H9 (cell line): ENCODE data around the gene TMEM182. TPM values are rescaled to one million over a fixed set of nuclear protein-coding genes. Genes with fewer than 3 reads are reported as not detected.

Experiments
- DNase-seq: peaks from one replicate; pipeline ENCODE4 v3.0.0-alpha.2; 2017
- H2AFZ ChIP-seq: one replicate; pipeline ENCODE4 v1.6.1; 2013; ENCODE audit warnings: mild to moderate bottlenecking, low read length, control low read depth, moderate library complexity
- H2AK5ac ChIP-seq: 2 replicates; pipeline ENCODE4 v1.6.1; 2013; ENCODE audit warnings: low read length, control low read depth, mixed read lengths; ENCODE audit not compliant: insufficient read length
- H2BK120ac ChIP-seq: one replicate; pipeline ENCODE4 v1.6.1; 2013; ENCODE audit warnings: low read depth, mild to moderate bottlenecking, low read length, control low read depth, inconsistent platforms; ENCODE audit not compliant: poor library complexity, severe bottlenecking
- H2BK12ac ChIP-seq: 2 replicates; pipeline ENCODE4 v1.6.1; 2013; ENCODE audit warnings: low read length, control low read depth, mixed read lengths, low read depth; ENCODE audit not compliant: insufficient read length
- H2BK15ac ChIP-seq: 2 replicates; pipeline ENCODE4 v1.6.1; 2013; ENCODE audit warnings: low read depth, low read length, control low read depth
- H2BK20ac ChIP-seq: one replicate; pipeline ENCODE4 v1.6.1; 2013; ENCODE audit warnings: low read depth, mild to moderate bottlenecking, low read length, control low read depth, inconsistent platforms; ENCODE audit not compliant: poor library complexity, severe bottlenecking
- H2BK5ac ChIP-seq: 2 replicates; pipeline ENCODE4 v1.6.1; 2013; ENCODE audit warnings: low read length, control low read depth, mixed read lengths; ENCODE audit not compliant: insufficient read length
- H3K14ac ChIP-seq: 2 replicates; pipeline ENCODE4 v1.6.1; 2013; ENCODE audit warnings: low read length, control low read depth; ENCODE audit not compliant: insufficient read depth
- H3K18ac ChIP-seq: 2 replicates; pipeline ENCODE4 v1.6.1; 2013; ENCODE audit warnings: low read depth, mild to moderate bottlenecking, mixed read lengths, low read length, control low read depth; ENCODE audit not compliant: insufficient read length
- H3K23ac ChIP-seq: 2 replicates; pipeline ENCODE4 v1.6.1; 2013; ENCODE audit warnings: low read length, control low read depth, mixed read lengths, low read depth; ENCODE audit not compliant: insufficient read length
- H3K23me2 ChIP-seq: 2 replicates; pipeline ENCODE4 v1.6.1; 2013; ENCODE audit warnings: low read depth, mild to moderate bottlenecking, mixed read lengths, low read length, control low read depth; ENCODE audit not compliant: insufficient read length, poor library complexity, severe bottlenecking
- H3K27ac ChIP-seq: 2 replicates; pipeline ENCODE4 v1.5.1; 2013; ENCODE audit warnings: low read length, control low read depth, mixed read lengths, low read depth; ENCODE audit not compliant: insufficient read length
- H3K27me3 ChIP-seq: 2 replicates; pipeline ENCODE4 v1.6.1; 2013; ENCODE audit warnings: low read length, control low read depth, inconsistent platforms; ENCODE audit not compliant: insufficient read depth
- H3K4ac ChIP-seq: 2 replicates; pipeline ENCODE4 v1.6.1; 2013; ENCODE audit warnings: low read depth, mild to moderate bottlenecking, control low read depth, inconsistent platforms, low read length, moderate library complexity
- H3K4me1 ChIP-seq: 2 replicates; pipeline ENCODE4 v1.6.1; 2013; ENCODE audit warnings: low read length, control low read depth, inconsistent platforms; ENCODE audit not compliant: insufficient read depth
- H3K4me2 ChIP-seq: 2 replicates; pipeline ENCODE4 v1.6.1; 2013; ENCODE audit warnings: low read length, control low read depth, mixed read lengths; ENCODE audit not compliant: insufficient read length, insufficient read depth
- H3K56ac ChIP-seq: 2 replicates; pipeline ENCODE4 v1.6.1; 2013; ENCODE audit warnings: low read depth, mild to moderate bottlenecking, mixed read lengths, low read length, control low read depth; ENCODE audit not compliant: insufficient read length
- H3K79me1 ChIP-seq: 2 replicates; pipeline ENCODE4 v1.6.1; 2013; ENCODE audit warnings: low read depth, mild to moderate bottlenecking, moderate library complexity, low read length, control low read depth, inconsistent platforms; ENCODE audit not compliant: insufficient read depth, poor library complexity, severe bottlenecking
- H3K79me2 ChIP-seq: 2 replicates; pipeline ENCODE4 v1.6.1; 2013; ENCODE audit warnings: low read length, control low read depth, inconsistent platforms; ENCODE audit not compliant: insufficient read depth
- H3K9ac ChIP-seq: 2 replicates; pipeline ENCODE4 v1.6.1; 2013; ENCODE audit warnings: low read length, control low read depth, mixed read lengths; ENCODE audit not compliant: insufficient read length; ENCODE audit errors: extremely low read depth
- H3K9me3 ChIP-seq: one replicate; pipeline ENCODE4 v1.6.1; 2013; ENCODE audit warnings: low read depth, low read length, inconsistent platforms; ENCODE audit not compliant: control insufficient read depth
- H3T11ph ChIP-seq: one replicate; pipeline ENCODE4 v1.6.1; 2013; ENCODE audit warnings: mild to moderate bottlenecking, low read length, control low read depth, inconsistent platforms
- H4K20me1 ChIP-seq: one replicate; pipeline ENCODE4 v1.6.1; 2013; ENCODE audit not compliant: control insufficient read depth, insufficient read length, insufficient read depth
- H4K5ac ChIP-seq: 2 replicates; pipeline ENCODE4 v1.6.1; 2013; ENCODE audit warnings: low read depth, mild to moderate bottlenecking, mixed read lengths, low read length, control low read depth; ENCODE audit not compliant: insufficient read length
- H4K8ac ChIP-seq: replicated peaks from 2 replicates; pipeline ENCODE4 v1.6.1; 2013; ENCODE audit warnings: low read length, control low read depth, mixed read lengths, low read depth; ENCODE audit not compliant: insufficient read length
- H4K91ac ChIP-seq: 2 replicates; pipeline ENCODE4 v1.6.1; 2013; ENCODE audit warnings: low read depth, mild to moderate bottlenecking, moderate library complexity, mixed read lengths, low read length, control low read depth; ENCODE audit not compliant: insufficient read length
- H3K27ac Mint-ChIP-seq, 3 experiments: 2 replicates in 2 of 3; 3 replicates in 1 of 3; pipeline ENCODE4 v1.8.0; 2020 to 2021; ENCODE audit warnings: mixed read lengths in 3 of 3, mild to moderate bottlenecking in 1 of 3, moderate library complexity in 1 of 3
- H3K27me3 Mint-ChIP-seq: 2 replicates; pipeline ENCODE4 v1.8.0; 2021; ENCODE audit warnings: low read depth, mild to moderate bottlenecking, moderate library complexity, mixed read lengths
- H3K36me3 Mint-ChIP-seq, 3 experiments: 2 replicates in 2 of 3; 3 replicates in 1 of 3; pipeline ENCODE4 v1.8.0; 2020 to 2021; ENCODE audit warnings: low read depth in 3 of 3, mixed read lengths in 3 of 3; ENCODE audit not compliant: insufficient read depth in 1 of 3
- H3K4me1 Mint-ChIP-seq, 2 experiments: 2 replicates each; pipeline ENCODE4 v1.8.0; 2020; ENCODE audit warnings: mixed read lengths in 2 of 2
- H3K4me3 Mint-ChIP-seq, 2 experiments: 2 replicates in 1 of 2; 3 replicates in 1 of 2; pipeline ENCODE4 v1.8.0; 2020 to 2021; ENCODE audit warnings: mild to moderate bottlenecking in 2 of 2, mixed read lengths in 2 of 2, moderate library complexity in 1 of 2
- H3K9me3 Mint-ChIP-seq, 2 experiments: 2 replicates in 1 of 2; 3 replicates in 1 of 2; pipeline ENCODE4 v1.8.0; 2020; ENCODE audit warnings: mild to moderate bottlenecking in 2 of 2, mixed read lengths in 2 of 2, moderate library complexity in 1 of 2
- CTCF ChIP-seq: fragments of 200-600 bp; sonication (generic); conservative IDR thresholded peaks from 3 replicates; pipeline ENCODE4 v1.8.0; 2021; ENCODE audit warnings: antibody characterized with exemption, mild to moderate bottlenecking
- WGBS: extraction: QIAGEN DNeasy Blood & Tissue Kit; methylation state at CpG from one replicate; pipeline ENCODE4 v1.1.7; 2013; ENCODE audit warnings: missing lambda C conversion rate, low lambda C conversion rate, mixed read lengths; ENCODE audit not compliant: insufficient read length; ENCODE audit errors: extremely low coverage; 5-methylcytosine and 5-hydroxymethylcytosine counted together
- total RNA-seq: library from RNA; stranded (reverse); gene quantifications from 2 replicates; pipeline ENCODE4 v1.2.1, GENCODE V29; 2021

Gene TMEM182
- total RNA-seq, 1 experiment from 2014 or later = 3.6 TPM

GRCh38 chr2:102844911-102845310 is 83.1 kb downstream of the TMEM182 start:
- Histone ChIP-seq H3K56ac (no peak overlapping the region), H3K79me1 (no peaks in the 10 kb centered on the region), H3K4me2 (no peak overlapping the region), H3K4ac (no peak overlapping the region), H3K9ac (no peak overlapping the region), H2BK5ac (no peak overlapping the region), H2BK120ac (no peak overlapping the region), H3T11ph (no peak overlapping the region), H3K4me1 (no peaks in the 10 kb centered on the region), H3K27me3 (no peaks in the 10 kb centered on the region), H3K27ac (no peak overlapping the region), H4K5ac (no peak overlapping the region), H2BK20ac (no peak overlapping the region), H2BK12ac (no peak overlapping the region), H4K8ac (no peak overlapping the region), H2AK5ac (no peak overlapping the region), H3K9me3 (no peaks in the 10 kb centered on the region), H3K18ac (no peak overlapping the region), H4K91ac (no peak overlapping the region), H3K23me2 (no peaks in the 10 kb centered on the region), H2AFZ (no peak overlapping the region), H3K79me2 (no peaks in the 10 kb centered on the region), H3K23ac (no peak overlapping the region), H4K20me1 (no peaks in the 10 kb centered on the region), H3K14ac (no peak overlapping the region), H2BK15ac (no peak overlapping the region)
- no peak for DNase-seq
- Mint-ChIP-seq H3K27ac (no peak overlapping the region), H3K36me3 (no peaks in the 10 kb centered on the region), H3K27me3 (no peaks in the 10 kb centered on the region), H3K4me3 (no peak overlapping the region), H3K9me3 (no peaks in the 10 kb centered on the region), H3K4me1 (peaks cover 14% of the 10 kb centered on the region in 2 experiments)
- no CpG with 5 or more reads among the region's 3 CpGs for WGBS
- TF ChIP-seq CTCF = no peak
